Lung (tissue), 12 donors: Measurements from ENCODE around the gene PGS1. TPM values are rescaled to one million over a fixed set of nuclear protein-coding genes. Genes with fewer than 3 reads are reported as not detected.

Source experiments
- ATAC-seq: fragments of 200-7000 bp; cut with Tn5 transposase; one replicate; pipeline ENCODE4 v1.9.1; 2020; ENCODE audit warnings: moderate number of reproducible peaks; ENCODE audit not compliant: insufficient read depth, low FRiP score
- DNase-seq, 3 donors: peaks; one replicate each; pipeline ENCODE4 v3.0.0-alpha.2; 2013 to 2017
- H3K27ac ChIP-seq, 2 donors: one replicate each; pipeline ENCODE4 v1.5.1; 2013; ENCODE audit warnings: mild to moderate bottlenecking in 2 of 2, moderate library complexity in 2 of 2, control low read depth in 1 of 2, inconsistent platforms in 1 of 2, low read depth in 1 of 2, low read length in 1 of 2
- H3K27me3 ChIP-seq, 3 donors: one replicate each; pipeline ENCODE4 v1.5.1; 2013; ENCODE audit warnings: low read length in 2 of 3; ENCODE audit not compliant: control insufficient read depth in 3 of 3, insufficient read depth in 3 of 3
- H3K36me3 ChIP-seq, 4 donors: one replicate each; pipeline ENCODE4 v1.5.1; 2013; ENCODE audit warnings: low read length in 4 of 4, mild to moderate bottlenecking in 1 of 4, moderate library complexity in 1 of 4; ENCODE audit not compliant: control insufficient read depth in 4 of 4, insufficient read depth in 4 of 4
- H3K4me1 ChIP-seq, 5 donors: one replicate each; pipeline ENCODE4 v1.5.1; 2013; ENCODE audit warnings: low read length in 5 of 5, mild to moderate bottlenecking in 2 of 5, moderate library complexity in 1 of 5; ENCODE audit not compliant: control insufficient read depth in 5 of 5, insufficient read depth in 5 of 5
- H3K4me3 ChIP-seq: one replicate; pipeline ENCODE4 v1.5.1; 2013; ENCODE audit warnings: mild to moderate bottlenecking, control low read depth, moderate library complexity
- H3K9ac ChIP-seq, 2 donors: one replicate each; pipeline ENCODE4 v1.5.1; 2013; ENCODE audit warnings: low read length in 2 of 2, control low read depth in 1 of 2; ENCODE audit not compliant: insufficient read depth in 1 of 2
- H3K9me3 ChIP-seq, 4 donors: one replicate each; pipeline ENCODE4 v1.5.1; 2013; ENCODE audit warnings: low read length in 3 of 4, mild to moderate bottlenecking in 1 of 4, moderate library complexity in 1 of 4; ENCODE audit not compliant: control insufficient read depth in 4 of 4, insufficient read depth in 3 of 4
- CTCF ChIP-seq: IDR thresholded peaks from 2 replicates; pipeline ENCODE4 v1.5.1; 2012; ENCODE audit warnings: mild to moderate bottlenecking; ENCODE audit errors: control extremely low read depth, extremely low read depth
- WGBS, 2 donors: extraction: QIAGEN DNeasy Blood & Tissue Kit; methylation state at CpG; one replicate each; pipeline ENCODE4 v1.1.7; 2013; 5-methylcytosine and 5-hydroxymethylcytosine counted together
- polyA plus RNA-seq, 2 donors: library from polyadenylated mRNA; stranded (reverse); fragments of 200-250 nt; gene quantifications; one replicate each; pipeline ENCODE4 v1.2.1, GENCODE V29; 2013
- total RNA-seq, 2 donors: library from RNA; depleted of rRNA in 1 of 2; stranded (reverse); fragments of >200 nt in 1 of 2; gene quantifications; one replicate each; pipeline ENCODE4 v1.2.1, GENCODE V29; 2014 to 2021
- donor health status: control.
- donor health status: control.
- donor health status: Bipolar disorder and iron deficiency.
- donor health status: healthy.
- donor health status: DM: yes; HTN: yes; CAD: no.

PGS1 gene
- total and polyA plus RNA-seq, 4 donors: 44.9 to 104 (median 94.3) TPM

DNA sequence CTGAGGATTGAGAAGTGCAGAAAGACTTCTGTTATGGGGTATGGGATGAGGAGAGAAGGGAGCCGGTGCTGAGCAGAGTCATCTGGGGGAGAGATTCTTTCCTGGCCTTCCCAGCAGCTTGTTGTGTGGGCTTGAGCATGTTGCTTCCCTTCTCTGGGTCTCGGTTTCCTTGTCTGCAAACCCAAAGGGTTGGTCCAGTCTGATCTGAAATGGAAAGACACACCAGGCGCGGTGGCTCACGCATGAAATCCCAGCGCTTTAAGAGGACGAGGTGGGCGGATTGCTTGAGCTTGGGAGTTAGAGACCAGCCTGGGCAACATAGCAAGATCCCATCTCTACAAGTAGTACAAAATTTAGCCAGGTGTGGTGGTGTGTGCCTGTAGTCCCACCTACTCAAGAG is 24.6 kb upstream of the PGS1 start:
- peaks cover 13 to 52% (median 27%) of the 10 kb centered on the region in 5 donors for H3K4me1 ChIP-seq
- no peak overlapping the region for H3K4me3 ChIP-seq
- ATAC-seq: no peak
- no peak for TF ChIP-seq CTCF
- WGBS, 2 donors: 84 to 85% methylated on average over 8 of the region's 8 CpGs
- H3K27ac ChIP-seq: peak overlapping the region; percentile 88 to 96
- H3K9me3 ChIP-seq: no peaks in the 10 kb centered on the region
- H3K9ac ChIP-seq: no peak overlapping the region
- peak in 1 of 3 donors; percentile 45 for DNase-seq
- no peaks in the 10 kb centered on the region for H3K27me3 ChIP-seq
- H3K36me3 ChIP-seq: peaks cover 0 to 24% (median 2%) of the 10 kb centered on the region in 4 donors

GRCh38 chr17:78355045-78355641 is 23.3 kb upstream of the PGS1 start:
- no peak for ATAC-seq
- H3K9me3 ChIP-seq: no peaks in the 10 kb centered on the region
- H3K4me3 ChIP-seq: no peak overlapping the region
- DNase-seq: no peak
- peak overlapping the region; percentile 22 to 74 for H3K27ac ChIP-seq
- H3K4me1 ChIP-seq: peaks cover 13 to 53% (median 27%) of the 10 kb centered on the region in 5 donors
- H3K9ac ChIP-seq: no peak overlapping the region
- H3K27me3 ChIP-seq: no peaks in the 10 kb centered on the region
- 69 to 79% methylated on average over 9 of the region's 9 CpGs for WGBS, 2 donors
- peaks cover 0 to 24% (median 2%) of the 10 kb centered on the region in 4 donors for H3K36me3 ChIP-seq
- TF ChIP-seq CTCF: no peak

GRCh38 chr17:78355701-78356100 is 22.7 kb upstream of the PGS1 start:
- H3K27me3 ChIP-seq: no peaks in the 10 kb centered on the region
- H3K4me3 ChIP-seq: no peak overlapping the region
- peaks cover 0 to 24% (median 2%) of the 10 kb centered on the region in 4 donors for H3K36me3 ChIP-seq
- H3K4me1 ChIP-seq: peaks cover 13 to 57% (median 27%) of the 10 kb centered on the region in 5 donors
- no peak for ATAC-seq
- peak overlapping the region; percentile 22 to 74 for H3K27ac ChIP-seq
- no peaks in the 10 kb centered on the region for H3K9me3 ChIP-seq
- H3K9ac ChIP-seq: no peak overlapping the region
- 67 to 87% methylated on average over 3 of the region's 3 CpGs for WGBS, 2 donors
- no peak for DNase-seq
- no peak for TF ChIP-seq CTCF
